ENCODE measurements around the gene HLCS. TPM values are rescaled to one million over a fixed set of nuclear protein-coding genes. Genes with fewer than 3 reads are reported as not detected.
"Not testable (repeated sequence)": the region's sequence is repeated elsewhere in the genome, so short reads cannot be mapped to it uniquely, and the experiment has no call there.

The HLCS gene
- total RNA-seq, 1 experiment from 2014 or later: 55.9 TPM

GRCh38 chr21:36816026-36816425, 150.4 kb downstream of the HLCS start:
- not testable (repeated sequence) for H3K4me2 ChIP-seq (ENCODE audit: low read depth, low read length, poor library complexity, severe bottlenecking); H3K27me3 ChIP-seq (ENCODE audit: low read length); H3K9me2 ChIP-seq (replicated peaks; ENCODE audit: insufficient read depth, low read length); H3K36me3 ChIP-seq (ENCODE audit: insufficient read depth, low read length); DNase-seq; H3K27ac ChIP-seq (ENCODE audit: low read length); H2AFZ ChIP-seq (ENCODE audit: low read length); H3K79me2 ChIP-seq (ENCODE audit: low read length); H3K9me3 ChIP-seq (ENCODE audit: low read length); H3K9ac ChIP-seq (ENCODE audit: low read length); H3K4me1 ChIP-seq (ENCODE audit: low read length); H3K4me3 ChIP-seq (ENCODE audit: low read length); H4K20me1 ChIP-seq (ENCODE audit: insufficient read depth, low read depth, low read length)

DNA sequence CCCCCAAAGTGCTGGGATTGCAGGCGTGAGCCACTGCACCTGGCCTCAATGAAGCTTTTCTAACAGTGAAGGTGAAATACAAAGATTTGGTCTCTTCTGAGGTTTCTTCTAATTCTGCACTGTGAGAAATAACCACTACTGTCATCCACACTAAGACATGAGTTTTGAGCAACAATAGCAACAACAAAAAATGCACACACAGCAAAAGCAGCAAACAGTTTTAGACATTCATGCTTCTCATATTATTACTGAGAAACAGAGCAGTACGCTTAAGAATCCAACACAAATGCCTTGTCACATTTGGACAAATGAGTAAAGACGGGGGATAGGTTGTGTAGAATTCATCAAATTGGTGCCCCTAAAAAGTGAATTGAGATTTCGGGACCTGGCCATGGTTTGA, 151.2 kb downstream of the HLCS start:
- H3K4me2 ChIP-seq (ENCODE audit: low read depth, low read length, poor library complexity, severe bottlenecking): no peak overlapping the region
- H3K79me2 ChIP-seq (ENCODE audit: low read length): no peaks in the 10 kb centered on the region
- no peaks in the 10 kb centered on the region for H3K9me3 ChIP-seq (ENCODE audit: low read length)
- H3K27ac ChIP-seq (ENCODE audit: low read length): no peak overlapping the region
- no peak overlapping the region for H3K4me3 ChIP-seq (ENCODE audit: low read length)
- no peaks in the 10 kb centered on the region for H3K27me3 ChIP-seq (ENCODE audit: low read length)
- H3K9ac ChIP-seq (ENCODE audit: low read length): no peak overlapping the region
- 0 out of 2 replicates have a peak, but pooled peaks cover 10% of the 10 kb centered on the region for H4K20me1 ChIP-seq (ENCODE audit: insufficient read depth, low read depth, low read length)
- no peak for DNase-seq
- no peaks in the 10 kb centered on the region for H3K4me1 ChIP-seq (ENCODE audit: low read length)
- H3K36me3 ChIP-seq (ENCODE audit: insufficient read depth, low read length): no peaks in the 10 kb centered on the region
- no peaks in the 10 kb centered on the region for H3K9me2 ChIP-seq (replicated peaks; ENCODE audit: insufficient read depth, low read length)
- no peak overlapping the region for H2AFZ ChIP-seq (ENCODE audit: low read length)

- DNase-seq: no peak
- no peak overlapping the region for H3K4me3 ChIP-seq (ENCODE audit: low read length)
- no peak overlapping the region for H3K27ac ChIP-seq (ENCODE audit: low read length)
Measured at GRCh38 chr21:36813052-36813451, 153.4 kb downstream of the HLCS start.

GRCh38 chr21:36811762-36812161, 154.7 kb downstream of the HLCS start:
- Histone ChIP-seq H3K9me2 (replicated peaks; ENCODE audit: insufficient read depth, low read length) (no peaks in the 10 kb centered on the region), H3K27ac (ENCODE audit: low read length) (no peak overlapping the region), H3K27me3 (ENCODE audit: low read length) (no peaks in the 10 kb centered on the region), H2AFZ (ENCODE audit: low read length) (no peak overlapping the region), H3K4me2 (ENCODE audit: low read depth, low read length, poor library complexity, severe bottlenecking) (no peak overlapping the region), H3K36me3 (ENCODE audit: insufficient read depth, low read length) (no peaks in the 10 kb centered on the region), H4K20me1 (ENCODE audit: insufficient read depth, low read depth, low read length) (0 out of 2 replicates have a peak, but pooled peaks cover 5% of the 10 kb centered on the region), H3K9ac (ENCODE audit: low read length) (no peak overlapping the region), H3K9me3 (ENCODE audit: low read length) (no peaks in the 10 kb centered on the region), H3K79me2 (ENCODE audit: low read length) (no peaks in the 10 kb centered on the region), H3K4me3 (ENCODE audit: low read length) (no peak overlapping the region), H3K4me1 (ENCODE audit: low read length) (peaks cover 5% of the 10 kb centered on the region)
- no peak for DNase-seq

More at GRCh38 chr21:36813052-36813451, 153.4 kb downstream of the HLCS start:
- Histone ChIP-seq H3K4me1 (ENCODE audit: low read length) (peaks cover 5% of the 10 kb centered on the region), H3K36me3 (ENCODE audit: insufficient read depth, low read length) (no peaks in the 10 kb centered on the region), H3K9me2 (replicated peaks; ENCODE audit: insufficient read depth, low read length) (no peaks in the 10 kb centered on the region), H3K9ac (ENCODE audit: low read length) (no peak overlapping the region), H4K20me1 (ENCODE audit: insufficient read depth, low read depth, low read length) (0 out of 2 replicates have a peak, but pooled peaks cover 10% of the 10 kb centered on the region), H3K4me2 (ENCODE audit: low read depth, low read length, poor library complexity, severe bottlenecking) (no peak overlapping the region), H2AFZ (ENCODE audit: low read length) (no peak overlapping the region), H3K27me3 (ENCODE audit: low read length) (no peaks in the 10 kb centered on the region), H3K79me2 (ENCODE audit: low read length) (no peaks in the 10 kb centered on the region), H3K9me3 (ENCODE audit: low read length) (no peaks in the 10 kb centered on the region)

DNA sequence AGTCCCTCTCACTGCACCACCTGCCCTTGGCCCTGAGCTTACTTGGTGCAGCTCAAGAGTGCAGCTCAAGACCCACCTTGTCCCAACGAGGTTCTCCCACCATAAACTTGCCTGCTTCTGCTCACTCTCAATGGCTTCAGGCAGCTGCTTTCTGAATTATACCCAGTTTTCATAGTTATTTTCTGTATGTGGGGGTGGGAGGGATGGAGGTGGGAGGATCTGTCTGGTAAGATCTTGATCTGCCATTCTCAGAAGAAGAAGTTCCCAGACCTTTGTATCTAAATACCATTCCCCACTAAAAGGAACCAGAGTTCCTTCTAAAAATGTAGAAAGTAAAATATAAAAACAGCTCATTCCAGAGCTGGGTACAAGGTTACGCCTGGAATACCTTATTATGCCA, 156.0 kb downstream of the HLCS start:
- Histone ChIP-seq H2AFZ (ENCODE audit: low read length) (no peak overlapping the region), H3K79me2 (ENCODE audit: low read length) (no peaks in the 10 kb centered on the region), H3K27me3 (ENCODE audit: low read length) (no peaks in the 10 kb centered on the region), H3K9ac (ENCODE audit: low read length) (no peak overlapping the region), H3K9me3 (ENCODE audit: low read length) (no peaks in the 10 kb centered on the region), H3K36me3 (ENCODE audit: insufficient read depth, low read length) (no peaks in the 10 kb centered on the region), H3K4me1 (ENCODE audit: low read length) (peaks cover 5% of the 10 kb centered on the region), H3K4me3 (ENCODE audit: low read length) (no peak overlapping the region), H3K4me2 (ENCODE audit: low read depth, low read length, poor library complexity, severe bottlenecking) (no peak overlapping the region), H3K9me2 (replicated peaks; ENCODE audit: insufficient read depth, low read length) (no peaks in the 10 kb centered on the region), H3K27ac (ENCODE audit: low read length) (no peak overlapping the region), H4K20me1 (ENCODE audit: insufficient read depth, low read depth, low read length) (0 out of 2 replicates have a peak, but pooled peaks cover 5% of the 10 kb centered on the region)
- no peak for DNase-seq

DNA sequence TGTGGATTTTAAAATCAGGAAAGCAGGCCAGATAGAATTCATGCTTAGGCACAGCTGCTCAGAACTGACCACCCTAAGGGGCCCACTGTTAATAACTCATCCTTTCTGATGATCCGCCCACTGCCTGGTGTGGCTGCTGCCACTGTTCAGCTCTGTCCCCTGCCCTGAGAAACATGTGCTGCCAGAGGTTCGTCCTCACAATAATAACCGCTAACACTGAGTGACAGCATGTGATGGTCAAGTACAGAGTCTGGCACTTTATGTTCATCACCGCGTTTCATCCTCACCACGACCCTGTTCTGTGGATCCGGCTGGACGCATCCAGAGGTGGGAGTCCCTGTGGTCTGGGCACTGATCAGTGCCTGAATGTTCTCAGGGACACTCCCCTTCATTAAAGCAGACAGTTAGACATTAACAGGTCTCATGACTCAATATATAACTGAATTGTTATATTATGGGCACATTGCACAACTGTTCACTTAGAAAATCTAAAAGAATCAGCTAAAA, 159.0 kb downstream of the HLCS start:
- Histone ChIP-seq H3K27ac (ENCODE audit: low read length) (no peak overlapping the region), H3K4me3 (ENCODE audit: low read length) (no peak overlapping the region), H3K9me2 (replicated peaks; ENCODE audit: insufficient read depth, low read length) (no peaks in the 10 kb centered on the region), H2AFZ (ENCODE audit: low read length) (no peak overlapping the region), H4K20me1 (ENCODE audit: insufficient read depth, low read depth, low read length) (0 out of 2 replicates have a peak, but pooled peaks cover 5% of the 10 kb centered on the region), H3K9ac (ENCODE audit: low read length) (no peak overlapping the region), H3K79me2 (ENCODE audit: low read length) (no peaks in the 10 kb centered on the region), H3K4me2 (ENCODE audit: low read depth, low read length, poor library complexity, severe bottlenecking) (no peak overlapping the region), H3K27me3 (ENCODE audit: low read length) (no peaks in the 10 kb centered on the region), H3K9me3 (ENCODE audit: low read length) (no peaks in the 10 kb centered on the region), H3K36me3 (ENCODE audit: insufficient read depth, low read length) (no peaks in the 10 kb centered on the region), H3K4me1 (ENCODE audit: low read length) (peaks cover 5% of the 10 kb centered on the region)
- no peak for DNase-seq

DNA sequence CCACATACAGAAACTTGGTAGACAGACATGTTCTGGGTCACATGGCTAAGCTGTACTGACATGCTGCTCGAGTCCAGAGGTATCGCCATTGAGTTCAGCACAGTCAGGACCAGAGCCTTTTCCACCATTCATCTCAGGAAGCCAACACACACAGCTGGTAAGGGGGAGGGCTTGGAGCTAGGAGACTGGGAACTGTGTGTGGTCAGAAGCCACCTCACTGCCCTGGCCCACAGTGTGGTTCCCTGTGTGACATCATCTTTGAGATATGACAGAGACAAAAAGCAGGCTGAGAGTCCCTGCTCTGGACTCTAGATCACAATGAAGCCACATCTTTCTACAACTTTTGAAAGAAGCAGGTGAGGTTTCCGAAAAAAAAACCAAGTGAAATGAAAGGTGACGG, 160.4 kb downstream of the HLCS start:
- no peaks in the 10 kb centered on the region for H4K20me1 ChIP-seq (ENCODE audit: insufficient read depth, low read depth, low read length)
- no peaks in the 10 kb centered on the region for H3K79me2 ChIP-seq (ENCODE audit: low read length)
- H2AFZ ChIP-seq (ENCODE audit: low read length): no peak overlapping the region
- H3K9ac ChIP-seq (ENCODE audit: low read length): no peak overlapping the region
- peaks cover 5% of the 10 kb centered on the region for H3K4me1 ChIP-seq (ENCODE audit: low read length)
- H3K9me3 ChIP-seq (ENCODE audit: low read length): no peaks in the 10 kb centered on the region
- H3K4me2 ChIP-seq (ENCODE audit: low read depth, low read length, poor library complexity, severe bottlenecking): no peak overlapping the region
- H3K9me2 ChIP-seq (replicated peaks; ENCODE audit: insufficient read depth, low read length): no peaks in the 10 kb centered on the region
- H3K36me3 ChIP-seq (ENCODE audit: insufficient read depth, low read length): no peaks in the 10 kb centered on the region
- no peak overlapping the region for H3K27ac ChIP-seq (ENCODE audit: low read length)
- H3K27me3 ChIP-seq (ENCODE audit: low read length): no peaks in the 10 kb centered on the region
- H3K4me3 ChIP-seq (ENCODE audit: low read length): no peak overlapping the region
- no peak for DNase-seq

DNA sequence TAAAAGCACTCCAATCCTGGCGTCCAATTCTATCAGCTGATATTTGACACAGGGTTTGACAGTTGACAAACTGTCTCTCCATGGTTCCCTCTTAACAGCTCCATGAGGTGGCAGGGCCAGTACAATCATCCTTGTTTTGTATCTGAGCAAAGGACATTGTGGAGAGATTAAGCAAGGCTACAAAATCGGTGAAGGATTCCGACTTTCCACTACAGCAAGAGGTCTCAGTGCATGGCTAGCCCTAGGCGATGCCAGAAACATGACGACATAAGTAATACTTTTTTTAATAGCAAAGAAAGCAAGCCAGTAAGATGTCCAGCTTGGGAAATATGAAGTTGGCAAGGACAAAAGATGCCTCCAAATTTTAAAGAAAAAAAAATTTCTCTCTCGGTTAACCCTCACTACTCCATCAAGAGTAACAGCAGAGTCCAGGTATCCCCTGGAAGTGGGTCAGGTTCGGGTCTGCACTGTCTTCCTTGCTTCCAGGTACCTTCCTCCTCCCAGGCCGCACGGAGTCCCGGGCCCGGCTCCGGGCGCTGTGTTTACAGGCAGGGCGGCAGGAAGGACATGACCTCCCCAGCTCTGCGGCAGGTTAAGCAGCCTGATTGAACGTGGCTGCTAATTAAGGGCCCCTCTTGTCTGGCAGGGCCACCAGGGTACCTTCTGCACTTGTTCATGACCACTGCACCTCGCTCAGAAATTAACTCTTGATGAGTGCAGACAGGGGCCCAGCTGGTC, 161.4 kb downstream of the HLCS start:
- Histone ChIP-seq H3K4me3 (ENCODE audit: low read length) (no peak overlapping the region), H3K9me3 (ENCODE audit: low read length) (no peaks in the 10 kb centered on the region), H3K27me3 (ENCODE audit: low read length) (no peaks in the 10 kb centered on the region), H3K4me1 (ENCODE audit: low read length) (peaks cover 5% of the 10 kb centered on the region), H3K9ac (ENCODE audit: low read length) (no peak overlapping the region), H3K9me2 (replicated peaks; ENCODE audit: insufficient read depth, low read length) (no peaks in the 10 kb centered on the region), H3K79me2 (ENCODE audit: low read length) (no peaks in the 10 kb centered on the region), H3K27ac (ENCODE audit: low read length) (no peak overlapping the region), H2AFZ (ENCODE audit: low read length) (no peak overlapping the region), H4K20me1 (ENCODE audit: insufficient read depth, low read depth, low read length) (no peaks in the 10 kb centered on the region), H3K4me2 (ENCODE audit: low read depth, low read length, poor library complexity, severe bottlenecking) (no peak overlapping the region), H3K36me3 (ENCODE audit: insufficient read depth, low read length) (no peaks in the 10 kb centered on the region)
- DNase-seq: no peak
